Activated T-cell treated with anti-CD3 and anti-CD28 coated beads for 4 hours (primary cell): ENCODE results near the gene CDIP1.

ENCODE experiments used
- DNase-seq: peaks from one replicate; pipeline ENCODE4 v3.0.0-alpha.2; 2020

The CDIP1 gene

GRCh38 chr16:4537376-4538343 lies 913 bp downstream of the CDIP1 start:
- DNase-seq: no peak

- no peak for DNase-seq
These were observed 2.0 kb downstream of the CDIP1 start for GRCh38 chr16:4536391-4537106.

- no peak for DNase-seq
These were observed 2.9 kb downstream of the CDIP1 start for GRCh38 chr16:4535627-4536108.

- no peak for DNase-seq
These were observed 4.3 kb downstream of the CDIP1 start for GRCh38 chr16:4534151-4534790.

DNA sequence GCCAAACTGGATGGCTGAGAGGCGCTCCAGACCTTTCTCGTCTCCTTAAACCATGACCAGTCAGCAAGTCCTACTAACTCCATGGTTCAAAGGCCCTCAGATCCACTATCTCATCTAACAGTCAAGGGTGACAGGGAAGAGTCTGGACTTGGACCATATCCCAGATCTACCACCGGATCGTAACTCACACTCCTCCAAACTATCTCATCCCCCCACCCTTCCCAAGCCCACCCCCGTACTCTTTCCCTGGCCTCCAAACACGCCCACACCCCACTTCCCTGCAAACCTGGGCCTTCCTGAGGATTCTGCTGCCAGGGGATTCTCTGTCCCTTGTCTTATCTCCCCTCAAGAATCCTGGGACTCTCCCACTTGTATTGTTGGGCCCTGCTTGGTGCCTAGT lies 5.1 kb downstream of the CDIP1 start:
- no peak for DNase-seq

- no peak for DNase-seq
These were observed 6.3 kb downstream of the CDIP1 start for GRCh38 chr16:4532238-4532637.

DNA sequence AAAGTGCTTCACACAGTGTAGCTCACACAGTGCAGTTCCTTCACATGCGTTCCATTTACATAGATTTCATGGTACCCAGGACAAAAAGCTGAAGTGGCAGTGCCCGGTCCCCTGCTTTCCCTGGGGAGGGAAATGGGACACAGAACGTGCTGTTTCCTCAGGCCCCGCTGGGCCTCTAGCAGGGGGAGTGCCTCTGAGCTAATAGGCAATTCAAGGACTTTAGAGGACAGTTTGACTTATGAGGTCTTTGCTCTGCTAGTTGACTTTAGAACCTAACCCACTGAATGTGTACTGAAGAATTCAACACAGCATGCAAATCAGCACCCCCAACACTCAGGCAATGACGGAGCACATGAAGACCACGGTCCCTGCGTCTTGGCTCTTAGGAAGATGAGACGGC lies 6.8 kb downstream of the CDIP1 start:
- DNase-seq: no peak

DNA sequence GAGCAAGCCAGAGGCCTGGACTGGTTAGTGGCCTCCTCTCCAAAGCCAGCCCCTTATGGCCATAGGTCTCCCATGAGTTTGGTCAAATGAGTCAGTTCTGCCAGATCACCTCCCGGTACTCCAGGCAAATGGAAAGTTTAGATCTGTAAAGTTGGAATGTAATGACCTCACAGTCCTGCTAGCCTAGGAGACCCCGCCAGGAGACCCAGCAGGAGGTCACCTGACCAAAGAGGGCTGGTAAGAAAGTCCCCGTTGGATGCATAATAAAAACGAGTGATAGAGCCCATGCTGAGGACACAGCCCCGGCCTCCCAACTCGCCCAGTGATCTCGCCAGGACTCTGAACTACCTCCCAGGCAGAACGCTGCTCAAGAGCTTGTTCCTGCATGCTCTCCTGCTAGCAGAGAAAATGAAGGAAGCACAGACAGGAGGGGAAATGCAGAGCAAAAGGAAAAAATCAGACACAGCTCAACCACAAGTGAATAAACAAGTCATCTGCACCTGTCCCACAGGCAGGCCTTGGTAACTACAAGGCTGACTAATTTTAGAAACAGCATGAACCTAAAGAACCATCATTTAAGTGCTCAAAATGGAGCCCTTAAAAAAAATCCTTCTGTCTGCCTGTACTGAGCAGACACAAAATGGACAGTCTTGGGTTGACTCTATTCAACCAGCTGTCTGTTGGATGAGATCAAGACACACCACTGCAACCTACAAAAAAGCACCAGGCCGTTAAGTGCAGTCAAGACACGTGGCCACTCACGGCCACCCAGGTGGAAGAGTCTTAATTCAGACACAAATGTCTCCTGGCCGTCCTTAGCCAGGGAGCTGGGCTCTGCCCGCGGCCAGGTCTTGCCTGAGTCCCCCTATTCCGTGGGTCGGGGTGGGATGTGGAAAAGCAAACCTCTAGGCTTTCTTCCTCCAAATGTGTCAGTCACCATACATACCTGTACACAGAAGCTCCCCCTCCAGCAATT lies 9.2 kb downstream of the CDIP1 start:
- no peak for DNase-seq

DNA sequence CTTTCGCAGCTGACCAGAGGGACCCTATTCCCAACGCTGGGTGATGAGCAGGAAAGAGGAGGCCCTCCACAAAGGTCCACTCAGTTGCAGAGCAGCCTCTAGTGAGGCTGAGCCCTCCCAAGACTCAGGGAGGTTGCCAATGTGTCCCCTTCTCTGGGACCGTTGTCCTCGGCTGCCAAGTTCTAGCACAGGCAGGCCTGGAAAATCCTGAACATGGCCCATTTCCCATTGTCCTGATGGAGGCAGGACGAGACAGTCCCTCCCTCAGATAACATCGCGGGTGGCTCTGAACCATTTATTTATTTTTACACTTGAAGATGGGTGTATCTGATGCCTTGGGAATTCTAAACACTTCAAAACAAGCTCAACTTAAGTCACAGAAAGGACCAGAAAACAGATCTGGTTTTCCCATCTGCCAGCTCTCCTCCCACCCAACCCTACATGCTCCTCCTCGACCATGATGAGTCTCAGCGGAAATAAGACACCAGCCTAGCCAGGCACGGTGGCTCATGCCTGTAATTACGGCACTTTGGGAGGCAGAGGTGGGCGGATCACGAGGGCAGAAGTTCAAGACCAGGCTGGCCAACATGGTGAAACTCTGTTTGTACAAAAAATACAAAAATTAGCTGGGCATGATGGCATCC lies 12.8 kb downstream of the CDIP1 start:
- DNase-seq: no peak

DNA sequence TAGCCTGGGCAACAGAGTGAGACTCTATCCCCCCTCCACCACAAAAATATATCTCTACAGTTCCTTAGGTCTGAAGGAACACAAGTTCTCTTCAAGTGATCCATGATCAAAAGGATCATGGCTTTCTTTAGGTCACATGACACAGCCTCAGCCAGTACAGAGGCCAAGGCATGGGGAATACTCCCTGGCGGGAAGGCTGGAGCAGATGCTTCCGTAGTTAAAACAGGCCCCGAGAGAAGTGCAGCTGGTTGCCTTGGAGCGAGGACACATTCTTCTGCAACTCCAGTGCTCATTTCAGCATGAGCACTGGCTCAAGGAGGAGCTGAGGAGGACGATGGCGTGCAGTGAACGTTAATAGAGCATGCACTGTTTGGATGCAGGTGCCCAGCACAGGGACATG lies 13.5 kb downstream of the CDIP1 start:
- DNase-seq: no peak

GRCh38 chr16:4524571-4524970 lies 14.0 kb downstream of the CDIP1 start:
- DNase-seq: no peak

- no peak for DNase-seq
These were observed 14.9 kb downstream of the CDIP1 start for GRCh38 chr16:4523686-4524085.

DNA sequence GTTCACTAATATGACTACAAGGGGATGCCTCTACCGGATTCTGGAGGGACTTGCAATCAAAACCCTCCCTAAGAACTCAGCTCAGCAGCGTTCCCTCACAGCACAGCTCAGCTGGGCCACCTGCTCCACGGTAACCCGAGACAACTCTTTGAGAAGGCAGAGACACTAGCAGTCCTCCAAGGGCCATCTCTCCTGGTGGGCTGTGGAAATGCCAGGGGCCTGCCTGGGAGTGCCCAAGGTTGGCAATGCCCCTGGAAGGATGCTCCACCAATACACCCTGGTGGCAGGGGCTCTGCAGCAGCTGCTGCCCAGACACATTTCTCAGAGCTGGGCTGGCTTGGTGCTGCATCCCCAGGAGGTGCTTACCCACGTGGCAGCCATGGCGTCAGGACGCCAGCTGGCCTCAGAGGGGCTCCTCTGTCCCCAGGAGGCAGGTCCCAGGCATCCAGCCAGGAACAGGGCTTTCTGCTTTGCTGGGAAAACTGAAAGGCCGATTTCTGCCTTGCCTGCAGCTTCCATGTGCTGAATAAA lies 16.5 kb downstream of the CDIP1 start:
- no peak for DNase-seq

DNA sequence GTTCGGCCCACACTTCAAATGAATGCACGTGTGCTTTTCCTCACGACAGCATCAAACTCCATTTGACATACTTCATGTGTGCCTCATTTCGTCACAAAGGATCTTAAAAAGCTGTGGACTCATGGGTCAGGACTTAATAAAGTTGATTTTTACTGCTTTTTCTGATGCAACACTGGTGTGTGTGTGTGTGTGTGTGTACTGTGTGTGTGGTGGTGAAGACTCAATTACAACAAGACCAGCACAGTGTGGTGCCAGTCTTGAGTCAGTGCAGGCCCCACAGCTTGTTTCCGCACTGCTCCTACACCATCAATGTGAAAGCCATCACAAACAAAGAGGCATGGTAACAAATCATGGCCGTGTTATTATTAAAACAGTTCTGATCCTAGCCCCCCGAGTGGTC lies 17.7 kb downstream of the CDIP1 start:
- DNase-seq: no peak

GRCh38 chr16:4519274-4520058 lies 19.1 kb downstream of the CDIP1 start:
- no peak for DNase-seq

- DNase-seq: no peak
These were observed 20.5 kb downstream of the CDIP1 start for GRCh38 chr16:4517812-4518680.

DNA sequence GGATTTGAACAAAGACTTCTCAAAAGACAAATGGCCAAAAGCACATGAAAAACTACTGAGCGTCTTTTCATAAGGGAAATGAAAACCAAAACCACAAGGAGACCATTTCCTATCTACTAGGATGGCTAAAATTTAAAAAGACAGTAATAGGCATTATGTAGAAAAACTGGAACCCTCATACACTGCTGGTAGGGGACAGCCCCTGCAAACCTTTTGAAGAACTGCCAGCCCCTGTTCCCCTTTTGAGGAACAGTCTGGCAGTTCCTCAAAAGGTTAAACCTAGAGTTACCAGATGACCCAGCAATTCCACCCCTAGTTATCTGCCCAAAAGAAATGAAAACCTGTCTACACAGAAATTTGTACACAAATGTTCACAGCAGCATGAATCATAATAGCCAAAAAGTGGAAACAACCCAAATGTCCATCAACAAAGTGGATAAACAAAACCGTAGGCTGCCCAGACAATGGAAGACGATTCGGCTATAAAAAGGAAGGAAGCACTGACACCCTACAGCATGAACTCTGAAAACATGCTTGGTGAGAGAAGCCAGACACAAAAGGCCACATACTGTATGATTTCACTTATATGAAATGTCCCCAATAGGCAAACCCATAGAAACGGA lies 22.9 kb downstream of the CDIP1 start:
- no peak for DNase-seq

GRCh38 chr16:4514606-4515005 lies 24.0 kb downstream of the CDIP1 start:
- DNase-seq: no peak

- DNase-seq: no peak
These were observed 24.7 kb downstream of the CDIP1 start for GRCh38 chr16:4513881-4514280.
